ENCODE data around the gene LTA. TPM values are rescaled to one million over a fixed set of nuclear protein-coding genes. Genes with fewer than 3 reads are reported as not detected.

The LTA gene
- total and polyA plus RNA-seq, 9 donors: 0.17 to 1.3 (median 0.30) TPM; not detected in 5

- intact Hi-C loops (cut with DNase I): no loop called here
- no peak for TF ChIP-seq CTCF (IDR thresholded peaks at IDR 0.05)
- TF ChIP-seq POLR2A (IDR thresholded peaks at IDR 0.05): no peak
- TF ChIP-seq EP300 (IDR thresholded peaks at IDR 0.05): no peak
- H3K9me3 ChIP-seq: no peaks in the 10 kb centered on the region
- no peaks in the 10 kb centered on the region for H3K27me3 ChIP-seq
- no peak for DNase-seq
- H3K27ac ChIP-seq: no peak overlapping the region
- 87% methylated on average over 24 of the region's 24 CpGs for WGBS, 3 donors
- peaks cover 7% of the 10 kb centered on the region for H3K4me1 ChIP-seq (ENCODE audit: insufficient read depth)
- H3K36me3 ChIP-seq: no peaks in the 10 kb centered on the region
- no peak overlapping the region for H3K4me3 ChIP-seq
These were observed 37.5 kb upstream of the LTA start for GRCh38 chr6:31534521-31535040.

GRCh38 chr6:31535538-31536324, 36.4 kb upstream of the LTA start:
- no peak for DNase-seq
- 19 to 74% (median 27%) methylated on average over 2 of the region's 2 CpGs for WGBS, 3 donors
- H3K27me3 ChIP-seq: no peaks in the 10 kb centered on the region
- no peaks in the 10 kb centered on the region for H3K36me3 ChIP-seq
- TF ChIP-seq POLR2A (IDR thresholded peaks at IDR 0.05) (no peak), EP300 (IDR thresholded peaks at IDR 0.05) (no peak), CTCF (IDR thresholded peaks at IDR 0.05) (no peak)
- no peak overlapping the region for H3K4me3 ChIP-seq
- intact Hi-C loops (cut with DNase I): no loop called here
- no peaks in the 10 kb centered on the region for H3K9me3 ChIP-seq
- no peak overlapping the region for H3K27ac ChIP-seq
- H3K4me1 ChIP-seq (ENCODE audit: insufficient read depth): peaks cover 11% of the 10 kb centered on the region

- Histone ChIP-seq H3K36me3 (no peaks in the 10 kb centered on the region), H3K4me3 (no peak overlapping the region), H3K9me3 (no peaks in the 10 kb centered on the region), H3K27me3 (no peaks in the 10 kb centered on the region), H3K27ac (no peak overlapping the region), H3K4me1 (ENCODE audit: insufficient read depth) (peaks cover 11% of the 10 kb centered on the region)
- TF ChIP-seq POLR2A (IDR thresholded peaks at IDR 0.05) (no peak), CTCF (IDR thresholded peaks at IDR 0.05) (no peak), EP300 (IDR thresholded peaks at IDR 0.05) (no peak)
- WGBS, 3 donors: 39 to 53% (median 44%) methylated on average over 6 of the region's 6 CpGs
- intact Hi-C loops (cut with DNase I): no loop called here
- DNase-seq: no peak
These were observed 33.2 kb upstream of the LTA start for GRCh38 chr6:31538805-31539400.

GRCh38 chr6:31540640-31541039, 31.4 kb upstream of the LTA start:
- H3K9me3 ChIP-seq: no peaks in the 10 kb centered on the region
- no peaks in the 10 kb centered on the region for H3K27me3 ChIP-seq
- 4 to 7% (median 7%) methylated on average over 4 of the region's 4 CpGs for WGBS, 3 donors
- H3K36me3 ChIP-seq: no peaks in the 10 kb centered on the region
- peak overlapping the region; percentile 63 for H3K4me3 ChIP-seq
- peak overlapping the region; percentile 80 to 97 for H3K27ac ChIP-seq
- intact Hi-C loops (cut with DNase I): loop anchor here in 2 of 4 donors (10.0 kb wide), 2 partner anchors 74 to 294 kb away; partner anchors contain the start of gene AIF1 (in 1 of the 2)
- no peak for TF ChIP-seq EP300 (IDR thresholded peaks at IDR 0.05)
- no peak for TF ChIP-seq POLR2A (IDR thresholded peaks at IDR 0.05)
- TF ChIP-seq CTCF (IDR thresholded peaks at IDR 0.05): no peak
- DNase-seq: no peak
- peaks cover 11% of the 10 kb centered on the region for H3K4me1 ChIP-seq (ENCODE audit: insufficient read depth)

All from ovary (tissue), 9 donors.